SH-SY5Y (cell line): Measurements from ENCODE around the gene CNTN4.

Source experiments
- GATA2 ChIP-seq: IDR thresholded peaks from 2 replicates; pipeline ENCODE4 v1.6.1; 2011; ENCODE audit warnings: mild to moderate bottlenecking, low read depth, low read length
- GATA3 ChIP-seq: IDR thresholded peaks from 2 replicates; pipeline ENCODE4 v1.6.1; 2011; ENCODE audit warnings: low read depth, mild to moderate bottlenecking, low read length, moderate library complexity

Gene CNTN4

GRCh38 chr3:2847062-2847841 is 748.6 kb downstream of the CNTN4 start:
- TF ChIP-seq GATA2 (no peak), GATA3 (no peak)

- TF ChIP-seq GATA2 (no peak), GATA3 (no peak)
Observed at GRCh38 chr3:2849092-2849491, 750.4 kb downstream of the CNTN4 start.

- TF ChIP-seq GATA3 (no peak), GATA2 (no peak)
Observed at GRCh38 chr3:2850701-2851100, 752.0 kb downstream of the CNTN4 start.

GRCh38 chr3:2851361-2851760 is 752.7 kb downstream of the CNTN4 start:
- no peak for TF ChIP-seq GATA3
- no peak for TF ChIP-seq GATA2

GRCh38 chr3:2851835-2852234 is 753.2 kb downstream of the CNTN4 start:
- TF ChIP-seq GATA2 (no peak), GATA3 (no peak)

GRCh38 chr3:2853651-2854050 is 755.0 kb downstream of the CNTN4 start:
- TF ChIP-seq GATA3 (no peak), GATA2 (no peak)

GRCh38 chr3:2856138-2857133 is 757.8 kb downstream of the CNTN4 start:
- TF ChIP-seq GATA2 (no peak), GATA3 (no peak)

GRCh38 chr3:2860626-2861025 is 762.0 kb downstream of the CNTN4 start:
- TF ChIP-seq GATA2 (no peak), GATA3 (no peak)

- no peak for TF ChIP-seq GATA2
- TF ChIP-seq GATA3: no peak
Observed at GRCh38 chr3:2861120-2861519, 762.5 kb downstream of the CNTN4 start.

GRCh38 chr3:2861920-2862319 is 763.3 kb downstream of the CNTN4 start:
- TF ChIP-seq GATA3 (no peak), GATA2 (no peak)

GRCh38 chr3:2862366-2862765 is 763.7 kb downstream of the CNTN4 start:
- TF ChIP-seq GATA3: no peak
- no peak for TF ChIP-seq GATA2

- no peak for TF ChIP-seq GATA2
- TF ChIP-seq GATA3: no peak
Observed at GRCh38 chr3:2863127-2863526, 764.5 kb downstream of the CNTN4 start.

- TF ChIP-seq GATA3: peak; percentile 28; the same call in 1 of the 2 replicates
- no peak; the same call in 1 of the 2 replicates for TF ChIP-seq GATA2
Observed at GRCh38 chr3:2869905-2870304, 771.2 kb downstream of the CNTN4 start.

- TF ChIP-seq GATA2: no peak
Observed at GRCh38 chr3:2870724-2871333, 772.2 kb downstream of the CNTN4 start.
